Transverse colon (tissue), 4 donors: ENCODE results near the gene UCK1. TPM values are rescaled to one million over a fixed set of nuclear protein-coding genes. Genes with fewer than 3 reads are reported as not detected.

ENCODE experiments used
- DNase-seq: peaks from one replicate; pipeline ENCODE4 v3.0.0-alpha.2; 2019
- H3K27ac ChIP-seq, 4 donors: fragments of 200-600 bp; sonication (generic); 2 replicates each; pipeline ENCODE4 v1.5.1; 2016 to 2018; ENCODE audit warnings: inconsistent platforms in 4 of 4
- H3K27me3 ChIP-seq: fragments of 200-600 bp; sonication (generic); 2 replicates; pipeline ENCODE4 v1.5.1; 2017; ENCODE audit warnings: inconsistent platforms
- H3K36me3 ChIP-seq, 4 donors: fragments of 200-600 bp; sonication (generic); 2 replicates each; pipeline ENCODE4 v1.5.1; 2017 to 2019; ENCODE audit warnings: inconsistent platforms in 4 of 4
- H3K4me1 ChIP-seq, 4 donors: fragments of 200-600 bp; sonication (generic); 2 replicates each; pipeline ENCODE4 v1.5.1; 2017 to 2020; ENCODE audit warnings: inconsistent platforms in 4 of 4
- H3K4me3 ChIP-seq, 4 donors: fragments of 200-600 bp; sonication (generic); 1 replicate in 1 of 4; 2 replicates in 3 of 4; pipeline versions ENCODE4 v1.5.1 to v1.6.1; 2017 to 2019; ENCODE audit warnings: inconsistent platforms in 4 of 4
- H3K9me3 ChIP-seq, 2 donors: fragments of 200-600 bp; sonication (generic); 2 replicates each; pipeline ENCODE4 v1.5.1; 2017 to 2019; ENCODE audit warnings: inconsistent platforms in 2 of 2
- CTCF ChIP-seq, 5 experiments: fragments of 200-600 bp in 3 of 5; fragments of 450-650 bp in 2 of 5; sonication (generic) in 3 of 5; IDR thresholded peaks; 1 replicate in 2 of 5; 2 replicates in 3 of 5; pipeline ENCODE4 v1.5.1; 2016 to 2017; ENCODE audit warnings: antibody characterized with exemption in 5 of 5, inconsistent platforms in 3 of 5, mild to moderate bottlenecking in 2 of 5, moderate library complexity in 1 of 5
- EP300 ChIP-seq: sonication (generic); formaldehyde crosslinking; IDR thresholded peaks from one replicate; pipeline ENCODE4 v1.6.1; 2017; ENCODE audit warnings: antibody characterized with exemption, low read depth
- POLR2A ChIP-seq: fragments of 450-650 bp; IDR thresholded peaks from one replicate; pipeline ENCODE4 v1.6.1; 2016; ENCODE audit warnings: antibody characterized with exemption, mild to moderate bottlenecking, moderate library complexity
- POLR2AphosphoS5 ChIP-seq, 3 donors: sonication (generic); formaldehyde crosslinking; IDR thresholded peaks; one replicate each; pipeline ENCODE4 v1.6.1; 2016; ENCODE audit warnings: antibody characterized with exemption in 3 of 3
- WGBS, 2 donors: methylation state at CpG; one replicate each; pipeline ENCODE4 v1.1.5; 2018; ENCODE audit warnings: low coverage in 1 of 2; 5-methylcytosine and 5-hydroxymethylcytosine counted together
- in situ Hi-C, 4 donors: fragments of 200-750 bp; cut with MboI; loops; one replicate each; pipeline versions ENCODE4 v1.15.0 to v1.15.1; 2017; ENCODE audit warnings: low sequenced_read_pairs in 3 of 4, low pct_ligation_motif_present in 1 of 4, low pct_unique_long_range_greater_than_20kb in 1 of 4
- intact Hi-C: fragments of 100-400 bp; cut with DNase I; formaldehyde crosslinking; loops from one replicate; pipeline ENCODE4 v1.15.1; 2023; ENCODE audit warnings: low total_unique reads
- total RNA-seq, 4 donors: library from RNA; depleted of rRNA; stranded (reverse); fragments of >200 nt; gene quantifications; one replicate each; pipeline ENCODE4 v1.1.0, GENCODE V29; 2016

UCK1 gene
- total RNA-seq, 4 donors from 2014 or later, result 10.5 to 63.6 (median 35.3) TPM

GRCh38 chr9:131494296-131494870, 36.7 kb downstream of the UCK1 start:
- H3K4me3 ChIP-seq, result no peak overlapping the region
- no peaks in the 10 kb centered on the region for H3K27me3 ChIP-seq
- no peak for DNase-seq
- WGBS, 2 donors, result 92% methylated on average over 22 of the region's 22 CpGs; no CpG with 5 or more reads in 1 of the 2 donors
- no peaks in the 10 kb centered on the region for H3K4me1 ChIP-seq
- in situ Hi-C loops (loop anchor here in 2 of 4 donors (25.0 kb wide), 2 partner anchors 132 to 243 kb away; partner anchors contain the start of gene RAPGEF1 (in 1 of the 2)), intact Hi-C loops (no loop called here)
- H3K36me3 ChIP-seq, result peaks cover 0 to 80% (median 36%) of the 10 kb centered on the region in 4 donors
- no peaks in the 10 kb centered on the region for H3K9me3 ChIP-seq
- no peak overlapping the region for H3K27ac ChIP-seq
- TF ChIP-seq POLR2A, result no peak
- TF ChIP-seq EP300, result no peak

GRCh38 chr9:131492070-131492469, 39.0 kb downstream of the UCK1 start:
- in situ Hi-C loops, result loop anchor here in 2 of 4 donors (25.0 kb wide), 2 partner anchors 130 to 245 kb away; partner anchors contain the start of gene RAPGEF1 (in 1 of the 2)
- Histone ChIP-seq H3K27ac (no peak overlapping the region), H3K4me1 (no peaks in the 10 kb centered on the region), H3K9me3 (no peaks in the 10 kb centered on the region), H3K4me3 (no peak overlapping the region), H3K36me3 (peaks cover 0 to 94% (median 42%) of the 10 kb centered on the region in 4 donors), H3K27me3 (no peaks in the 10 kb centered on the region)
- WGBS, 2 donors, result 86% methylated on average over 4 of the region's 6 CpGs; no CpG with 5 or more reads in 1 of the 2 donors
- DNase-seq, result no peak
- intact Hi-C loops, result no loop called here
- TF ChIP-seq EP300, result no peak
- no peak for TF ChIP-seq POLR2A
- TF ChIP-seq POLR2AphosphoS5 (IDR thresholded peaks at IDR 0.05), result no peak
- TF ChIP-seq CTCF (IDR thresholded peaks at IDR 0.05), result no peak

- Histone ChIP-seq H3K36me3 (peaks cover 0 to 96% (median 42%) of the 10 kb centered on the region in 4 donors), H3K27me3 (no peaks in the 10 kb centered on the region), H3K4me1 (no peaks in the 10 kb centered on the region), H3K27ac (no peak overlapping the region), H3K4me3 (no peak overlapping the region), H3K9me3 (no peaks in the 10 kb centered on the region)
- TF ChIP-seq POLR2A (no peak), EP300 (no peak)
- in situ Hi-C loops (loop anchor here in 2 of 4 donors (25.0 kb wide), 2 partner anchors 129 to 246 kb away; partner anchors contain the start of gene RAPGEF1 (in 1 of the 2)), intact Hi-C loops (no loop called here)
- WGBS, 2 donors, result 96 to 97% methylated on average over 5 to 20 of the region's 20 CpGs
- DNase-seq, result no peak
These were observed 39.9 kb downstream of the UCK1 start for GRCh38 chr9:131491001-131491710.

GRCh38 chr9:131490514-131490913, 40.5 kb downstream of the UCK1 start:
- H3K4me3 ChIP-seq, result no peak overlapping the region
- in situ Hi-C loops, result loop anchor here in 2 of 4 donors (25.0 kb wide), 2 partner anchors 128 to 247 kb away; partner anchors contain the start of gene RAPGEF1 (in 1 of the 2)
- no peak for DNase-seq
- H3K4me1 ChIP-seq, result no peaks in the 10 kb centered on the region
- no peaks in the 10 kb centered on the region for H3K27me3 ChIP-seq
- TF ChIP-seq POLR2A, result no peak
- TF ChIP-seq EP300, result no peak
- no peak for TF ChIP-seq POLR2AphosphoS5 (IDR thresholded peaks at IDR 0.05)
- no peak for TF ChIP-seq CTCF (IDR thresholded peaks at IDR 0.05)
- 73 to 75% methylated on average over 5 to 8 of the region's 8 CpGs for WGBS, 2 donors
- H3K36me3 ChIP-seq, result peaks cover 0 to 96% (median 42%) of the 10 kb centered on the region in 4 donors
- no peak overlapping the region for H3K27ac ChIP-seq
- no peaks in the 10 kb centered on the region for H3K9me3 ChIP-seq
- intact Hi-C loops, result no loop called here

GRCh38 chr9:131487621-131488031, 43.4 kb downstream of the UCK1 start:
- 84% methylated on average over 14 of the region's 14 CpGs; no CpG with 5 or more reads in 1 of the 2 donors for WGBS, 2 donors
- in situ Hi-C loops, result loop anchor here in 3 of 4 donors (10.0 to 25.0 kb wide), 3 partner anchors 123 to 250 kb away; partner anchors contain the start of gene RAPGEF1 (in 1 of the 3)

More at GRCh38 chr9:131487621-131488031, 43.4 kb downstream of the UCK1 start:
- TF ChIP-seq POLR2AphosphoS5 (IDR thresholded peaks at IDR 0.05) (no peak), EP300 (no peak), CTCF (IDR thresholded peaks at IDR 0.05) (no peak), POLR2A (no peak)
- Histone ChIP-seq H3K4me3 (no peak overlapping the region), H3K36me3 (peaks cover 0 to 94% (median 43%) of the 10 kb centered on the region in 4 donors), H3K27ac (no peak overlapping the region), H3K4me1 (no peaks in the 10 kb centered on the region), H3K27me3 (no peaks in the 10 kb centered on the region), H3K9me3 (no peaks in the 10 kb centered on the region)
- intact Hi-C loops, result no loop called here
- DNase-seq, result no peak
